Measurements from ENCODE around the gene CACNG4. TPM values are rescaled to one million over a fixed set of nuclear protein-coding genes. Genes with fewer than 3 reads are reported as not detected.

The CACNG4 gene
- polyA plus RNA-seq, 1 experiment, result 0.06 TPM

- no peak for TF ChIP-seq CTCF (IDR thresholded peaks at IDR 0.05; ENCODE audit: insufficient read depth, low read depth, low read length)
- Histone ChIP-seq H3K36me3 (ENCODE audit: control insufficient read depth, insufficient read depth, low read length) (no peaks in the 10 kb centered on the region), H3K4me3 (ENCODE audit: low read depth, low read length) (no peak overlapping the region), H3K27me3 (ENCODE audit: control insufficient read depth, insufficient read depth, low read length) (peaks cover 5% of the 10 kb centered on the region)
- DNase-seq (ENCODE audit: low read depth), result no peak
- ChIA-PET POLR2A (no interaction called here), CTCF (no interaction called here)
Measured at GRCh38 chr17:67025216-67025792, 60.8 kb downstream of the CACNG4 start.

GRCh38 chr17:67026341-67026740 lies 61.8 kb downstream of the CACNG4 start:
- no peak for TF ChIP-seq CTCF (IDR thresholded peaks at IDR 0.05; ENCODE audit: insufficient read depth, low read depth, low read length)
- ChIA-PET POLR2A (no interaction called here), CTCF (no interaction called here)
- Histone ChIP-seq H3K27me3 (ENCODE audit: control insufficient read depth, insufficient read depth, low read length) (no peaks in the 10 kb centered on the region; the same call in 1 of the 2 replicates), H3K4me3 (ENCODE audit: low read depth, low read length) (no peak overlapping the region), H3K36me3 (ENCODE audit: control insufficient read depth, insufficient read depth, low read length) (no peaks in the 10 kb centered on the region)
- DNase-seq (ENCODE audit: low read depth), result no peak

GRCh38 chr17:67027031-67027628 lies 62.6 kb downstream of the CACNG4 start:
- no peaks in the 10 kb centered on the region for H3K36me3 ChIP-seq (ENCODE audit: control insufficient read depth, insufficient read depth, low read length)
- DNase-seq (ENCODE audit: low read depth), result no peak
- CTCF ChIA-PET, result no interaction called here

GRCh38 chr17:67030641-67031040 lies 66.1 kb downstream of the CACNG4 start:
- H3K4me3 ChIP-seq (ENCODE audit: low read depth, low read length), result no peak overlapping the region
- no peak for TF ChIP-seq CTCF (IDR thresholded peaks at IDR 0.05; ENCODE audit: insufficient read depth, low read depth, low read length)
- no peaks in the 10 kb centered on the region for H3K36me3 ChIP-seq (ENCODE audit: control insufficient read depth, insufficient read depth, low read length)
- no peak for DNase-seq (ENCODE audit: low read depth)
- CTCF ChIA-PET, result no interaction called here
- H3K27me3 ChIP-seq (ENCODE audit: control insufficient read depth, insufficient read depth, low read length), result no peaks in the 10 kb centered on the region; the same call in 1 of the 2 replicates
- POLR2A ChIA-PET, result no interaction called here

More at GRCh38 chr17:67027031-67027628, 62.6 kb downstream of the CACNG4 start:
- no peak overlapping the region for H3K4me3 ChIP-seq (ENCODE audit: low read depth, low read length)
- POLR2A ChIA-PET, result no interaction called here
- no peaks in the 10 kb centered on the region; the same call in 1 of the 2 replicates for H3K27me3 ChIP-seq (ENCODE audit: control insufficient read depth, insufficient read depth, low read length)
- TF ChIP-seq CTCF (IDR thresholded peaks at IDR 0.05; ENCODE audit: insufficient read depth, low read depth, low read length), result no peak

GRCh38 chr17:67032382-67032781 lies 67.9 kb downstream of the CACNG4 start:
- H3K4me3 ChIP-seq (ENCODE audit: low read depth, low read length), result no peak overlapping the region
- peaks cover 4% of the 10 kb centered on the region; the same call in 1 of the 2 replicates for H3K27me3 ChIP-seq (ENCODE audit: control insufficient read depth, insufficient read depth, low read length)
- ChIA-PET CTCF (interaction anchor here (0.6 to 0.9 kb wide), 2 partner anchors 13 to 387 kb away, joined by 3 read pairs; no protein-coding TSS in a partner anchor), POLR2A (no interaction called here)
- DNase-seq (ENCODE audit: low read depth), result no peak
- no peaks in the 10 kb centered on the region for H3K36me3 ChIP-seq (ENCODE audit: control insufficient read depth, insufficient read depth, low read length)
- no peak for TF ChIP-seq CTCF (IDR thresholded peaks at IDR 0.05; ENCODE audit: insufficient read depth, low read depth, low read length)
